D721Med (cell line): Measurements from ENCODE around the gene LBP.
A peak's percentile ranks its signal among the peaks of the same experiment; 100 is the strongest.

ENCODE experiments used
- DNase-seq: peaks from one replicate; pipeline ENCODE4 v3.0.0; 2011; ENCODE audit warnings: low spot score; ENCODE audit not compliant: insufficient read length
- FAIRE-seq: peaks from 2 replicates; lab custom pipeline; 2011; peaks lifted over from hg19 to GRCh38; lab: Jason Lieb, UNC
- TF ChIP-seq, protein P1 (sequence below): IDR thresholded peaks from 2 replicates; pipeline ENCODE4 v1.5.1; 2012; ENCODE audit warnings: mild to moderate bottlenecking, control low read depth; ENCODE audit not compliant: insufficient read depth; ENCODE audit errors: missing control alignments

LBP gene

DNA sequence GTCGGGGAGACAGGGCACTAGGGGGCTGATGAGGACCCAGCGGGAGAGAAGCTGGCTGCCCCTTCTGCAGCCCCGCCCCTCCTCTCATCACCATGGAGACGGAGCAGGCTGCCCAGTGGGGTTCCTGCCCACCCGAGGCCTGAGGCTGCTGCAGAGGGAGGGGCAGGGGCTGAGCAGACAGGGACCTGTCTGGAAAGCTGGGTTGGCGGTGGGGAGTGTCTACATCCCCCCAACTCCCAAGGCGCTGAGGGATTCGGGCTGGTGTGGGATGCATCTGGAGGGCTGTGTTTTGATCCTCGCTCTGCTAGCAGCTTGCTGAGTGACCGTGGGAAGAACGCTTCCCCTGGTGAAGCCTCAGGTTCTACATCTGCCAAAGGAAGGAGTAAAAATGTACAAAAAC, 43.5 kb upstream of the LBP start:
- FAIRE-seq (no peak), DNase-seq (no peak)
- TF ChIP-seq, protein P1, sequence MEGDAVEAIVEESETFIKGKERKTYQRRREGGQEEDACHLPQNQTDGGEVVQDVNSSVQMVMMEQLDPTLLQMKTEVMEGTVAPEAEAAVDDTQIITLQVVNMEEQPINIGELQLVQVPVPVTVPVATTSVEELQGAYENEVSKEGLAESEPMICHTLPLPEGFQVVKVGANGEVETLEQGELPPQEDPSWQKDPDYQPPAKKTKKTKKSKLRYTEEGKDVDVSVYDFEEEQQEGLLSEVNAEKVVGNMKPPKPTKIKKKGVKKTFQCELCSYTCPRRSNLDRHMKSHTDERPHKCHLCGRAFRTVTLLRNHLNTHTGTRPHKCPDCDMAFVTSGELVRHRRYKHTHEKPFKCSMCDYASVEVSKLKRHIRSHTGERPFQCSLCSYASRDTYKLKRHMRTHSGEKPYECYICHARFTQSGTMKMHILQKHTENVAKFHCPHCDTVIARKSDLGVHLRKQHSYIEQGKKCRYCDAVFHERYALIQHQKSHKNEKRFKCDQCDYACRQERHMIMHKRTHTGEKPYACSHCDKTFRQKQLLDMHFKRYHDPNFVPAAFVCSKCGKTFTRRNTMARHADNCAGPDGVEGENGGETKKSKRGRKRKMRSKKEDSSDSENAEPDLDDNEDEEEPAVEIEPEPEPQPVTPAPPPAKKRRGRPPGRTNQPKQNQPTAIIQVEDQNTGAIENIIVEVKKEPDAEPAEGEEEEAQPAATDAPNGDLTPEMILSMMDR = no peak

DNA sequence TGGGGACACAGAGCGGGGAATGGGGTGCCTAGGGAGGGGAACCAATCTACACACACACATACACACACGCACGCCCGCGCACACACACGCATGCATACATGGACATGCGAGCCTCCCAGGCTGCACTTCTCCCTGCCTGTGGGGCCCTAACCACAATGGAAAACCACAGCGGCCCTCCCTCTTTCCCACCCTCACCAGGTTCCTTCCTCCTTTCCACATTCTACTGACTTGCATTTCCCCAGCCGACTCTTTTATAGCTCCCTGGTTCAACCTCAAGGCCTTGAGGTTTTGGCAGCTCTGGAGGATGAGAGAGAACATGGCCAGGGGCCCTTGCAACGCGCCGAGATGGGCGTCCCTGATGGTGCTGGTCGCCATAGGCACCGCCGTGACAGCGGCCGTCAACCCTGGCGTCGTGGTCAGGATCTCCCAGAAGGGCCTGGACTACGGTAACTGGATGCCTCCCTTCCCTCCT, 42.3 kb upstream of the LBP start, which contains the start of gene BPI:
Gene BPI (plus strand): TSS at position 249 of the 472 bp plus-strand sequence. CDS start 68 bp downstream, at position 317.
- no peak for DNase-seq
- TF ChIP-seq, protein P1 = no peak
- FAIRE-seq = no peak

DNA sequence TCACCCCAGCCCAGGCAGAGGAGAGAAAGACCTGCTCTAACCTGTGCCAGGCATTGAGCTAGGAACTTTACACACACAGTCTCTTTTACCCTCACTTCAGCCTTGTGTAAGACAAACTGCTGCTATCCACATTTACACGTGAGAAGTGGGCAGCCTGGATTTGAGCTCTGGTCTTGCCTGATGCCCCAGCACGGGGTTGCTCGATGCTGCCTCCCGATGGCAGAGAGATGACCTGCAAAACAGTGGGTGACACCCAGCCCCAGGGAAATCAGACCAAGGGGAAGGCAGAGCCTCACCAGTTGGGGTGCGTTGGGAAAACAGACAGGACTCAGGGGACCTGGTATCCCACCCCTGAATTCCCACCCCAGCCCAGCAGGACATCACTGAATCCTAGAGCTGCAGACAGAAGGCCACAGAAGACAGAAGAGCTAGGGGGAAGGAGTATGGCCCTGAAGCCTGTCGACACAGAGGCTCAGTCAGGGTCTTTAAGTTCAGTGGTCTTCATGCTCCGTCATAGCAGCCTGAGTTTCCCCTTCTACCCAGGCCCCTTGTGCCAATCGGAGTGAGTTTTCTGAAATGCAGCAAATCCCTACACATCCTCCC, 41.3 kb upstream of the LBP start:
- TF ChIP-seq, protein P1 = peak; percentile 28
- DNase-seq (no peak), FAIRE-seq (no peak)

DNA sequence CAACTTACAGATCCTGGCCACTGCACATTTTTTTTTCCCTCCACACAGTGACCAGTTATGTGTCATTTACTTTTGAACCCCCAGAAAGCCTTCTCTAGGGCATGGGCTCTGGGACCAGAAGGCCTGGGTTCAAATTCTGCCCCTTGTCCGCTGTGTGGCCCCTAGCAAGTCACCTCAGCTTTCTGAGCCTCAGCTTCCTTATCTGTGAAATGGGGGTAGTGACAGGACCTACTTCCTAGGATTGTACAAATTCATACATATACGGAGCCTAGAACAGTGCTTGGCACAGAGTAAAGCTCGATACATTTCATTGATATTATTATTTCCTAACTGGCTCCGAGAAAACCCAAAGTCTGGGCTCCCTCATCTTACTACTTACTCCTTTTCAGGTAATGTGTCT, 40.7 kb upstream of the LBP start:
- TF ChIP-seq, protein P1 = no peak
- FAIRE-seq (no peak), DNase-seq (no peak)

DNA sequence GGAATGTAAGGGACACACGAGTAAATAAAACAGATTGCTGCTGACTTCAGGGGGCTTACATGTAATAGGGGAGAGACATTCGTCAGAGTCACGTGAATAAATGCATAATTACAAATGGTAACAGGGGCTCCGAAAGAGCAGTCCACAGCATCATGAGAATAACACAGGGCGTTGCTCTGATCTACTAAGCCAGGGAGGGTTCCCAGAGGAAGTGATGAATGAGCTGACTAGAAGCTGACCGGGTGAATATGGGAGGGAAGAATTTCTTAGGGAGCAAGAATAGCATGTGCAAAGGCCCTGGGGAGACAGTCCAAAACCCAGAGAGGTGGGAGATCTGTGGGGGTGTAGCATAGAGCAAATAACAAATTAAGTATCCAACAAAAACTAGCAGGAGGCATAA, 39.9 kb upstream of the LBP start:
- TF ChIP-seq, protein P1 = no peak
- DNase-seq = no peak
- no peak for FAIRE-seq

DNA sequence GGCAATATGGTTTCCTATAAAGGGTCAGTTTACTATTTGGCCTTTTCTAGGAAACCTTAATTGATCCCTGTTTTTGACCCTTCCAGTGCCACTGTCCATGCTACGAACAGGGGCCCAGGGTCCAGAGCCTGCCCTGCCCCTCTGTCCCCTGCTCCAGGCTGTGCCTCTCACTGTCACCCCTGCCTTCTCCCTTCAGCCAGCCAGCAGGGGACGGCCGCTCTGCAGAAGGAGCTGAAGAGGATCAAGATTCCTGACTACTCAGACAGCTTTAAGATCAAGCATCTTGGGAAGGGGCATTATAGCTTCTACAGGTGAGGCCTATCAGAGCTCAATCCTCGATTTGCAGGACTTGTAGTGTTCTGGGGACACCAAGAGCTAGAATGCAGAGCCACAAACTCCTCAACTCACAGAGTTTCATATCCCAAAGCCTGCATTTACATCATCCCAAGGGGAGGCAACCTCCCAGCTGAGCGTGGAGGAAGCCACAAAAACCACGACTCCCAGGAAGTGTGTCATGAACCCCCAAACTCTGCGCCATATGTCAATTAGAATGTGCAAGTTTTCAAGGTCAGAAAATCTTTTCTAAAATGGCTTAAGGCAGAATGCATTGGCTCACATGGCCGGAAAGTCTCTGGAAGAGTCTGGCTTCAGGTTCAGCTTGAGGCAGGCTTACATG, 38.8 kb upstream of the LBP start:
- FAIRE-seq (no peak), DNase-seq (no peak)
- TF ChIP-seq, protein P1 = no peak

DNA sequence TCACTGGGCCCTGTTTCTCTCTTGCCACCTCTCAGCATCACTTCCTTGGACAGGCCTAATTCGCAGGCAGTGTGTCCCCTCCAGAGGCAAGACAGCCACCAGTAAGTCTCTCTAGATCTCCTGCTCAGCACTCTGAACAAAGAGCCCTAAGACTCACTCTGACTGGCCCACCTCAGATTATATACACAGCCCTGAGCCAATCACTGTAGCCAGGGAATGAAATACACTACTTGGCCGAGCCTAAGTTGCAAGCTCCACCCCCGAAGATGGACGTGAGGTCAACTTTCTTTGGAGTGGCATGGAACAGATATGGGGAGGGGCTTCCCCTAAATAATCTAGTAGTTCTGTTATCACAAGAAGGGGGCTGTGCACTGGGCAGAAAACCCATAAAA, 38.2 kb upstream of the LBP start:
- no peak for DNase-seq
- no peak for FAIRE-seq
- TF ChIP-seq, protein P1 = no peak
